Measurements from ENCODE around the gene EFHC2.

Gene EFHC2

DNA sequence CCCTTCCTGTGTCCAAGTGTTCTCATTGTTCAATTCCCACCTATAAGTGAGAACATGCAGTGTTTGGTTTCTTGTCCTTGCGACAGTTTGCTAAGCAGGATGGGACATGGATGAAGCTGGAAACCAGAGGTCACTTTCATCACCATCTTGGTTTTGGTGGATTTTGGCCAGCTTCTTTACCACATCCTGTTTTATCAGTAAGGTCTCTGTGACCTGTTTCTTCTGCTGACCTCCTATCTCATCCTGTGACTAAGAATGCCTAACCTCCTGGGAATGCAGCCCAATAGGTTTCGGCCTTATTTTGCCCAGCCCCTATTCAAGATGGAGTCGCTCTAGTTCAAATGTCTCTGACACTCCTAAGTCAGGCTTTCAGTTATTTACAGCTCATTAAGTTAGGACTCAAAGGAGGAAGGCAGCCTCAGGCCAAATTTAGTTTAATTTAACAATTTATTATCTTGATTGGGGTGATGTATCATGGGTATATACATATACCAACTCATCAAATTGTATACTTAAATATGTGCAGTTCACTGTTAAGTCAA, 200.3 kb downstream of the EFHC2 start:
- no peak for DNase-seq

DNA sequence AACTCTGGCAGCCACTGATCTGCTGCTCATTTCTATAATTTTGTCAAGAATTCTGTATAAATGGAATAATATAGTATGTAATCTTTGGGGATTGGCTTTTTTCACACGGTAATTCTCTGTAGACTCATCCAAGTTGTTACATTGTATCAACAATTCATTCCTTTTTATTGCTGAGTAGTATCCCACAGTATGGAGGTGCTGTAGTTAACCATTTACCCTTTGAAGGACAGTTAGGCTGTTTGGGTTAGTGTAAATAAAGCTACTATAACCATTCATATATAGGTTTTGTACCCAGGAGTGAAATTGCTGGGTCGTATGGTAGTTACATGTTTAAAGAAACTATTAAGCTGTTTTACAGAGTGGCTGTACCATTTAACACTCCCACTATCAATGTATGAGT, 213.3 kb downstream of the EFHC2 start:
- DNase-seq = no peak

DNA sequence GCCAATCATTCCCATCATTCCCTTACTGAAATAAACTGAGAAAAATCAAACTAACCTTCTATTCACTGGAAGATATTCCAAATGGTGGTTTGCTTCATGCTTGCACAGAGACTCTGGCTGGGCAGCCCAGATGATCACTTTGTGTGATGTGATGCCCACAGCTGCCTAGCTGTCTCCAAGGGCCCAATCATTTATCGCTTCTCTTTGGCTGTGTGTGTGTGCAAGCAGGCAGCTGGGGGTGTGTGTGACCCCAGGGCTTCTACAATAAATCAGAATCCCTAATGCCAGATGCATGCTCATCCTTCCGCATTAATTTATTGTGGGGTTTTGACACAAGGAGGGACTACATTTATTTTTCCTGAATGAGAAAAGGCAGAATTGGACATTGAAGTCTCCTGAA, 230.1 kb downstream of the EFHC2 start:
- no peak for DNase-seq

DNA sequence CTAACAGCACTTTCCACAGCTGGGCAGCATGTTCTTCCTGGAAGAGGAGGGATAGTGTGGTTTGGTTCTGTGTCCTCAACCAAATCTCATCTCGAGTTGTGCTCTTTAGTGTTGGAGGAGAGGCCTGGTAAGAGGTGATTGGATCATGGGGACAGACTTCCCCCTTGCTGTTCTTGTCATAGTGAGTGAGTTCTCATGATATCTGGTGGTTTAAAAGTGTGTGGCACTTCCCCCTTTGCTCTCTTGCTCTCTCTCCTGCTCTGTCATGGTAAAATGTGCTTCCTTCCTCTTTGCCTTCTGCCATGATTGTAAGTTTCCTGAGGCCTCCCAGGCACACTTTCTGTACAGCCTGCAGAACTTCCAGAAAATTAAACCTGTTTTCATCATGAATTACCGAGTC, 236.6 kb downstream of the EFHC2 start:
- no peak for DNase-seq

DNA sequence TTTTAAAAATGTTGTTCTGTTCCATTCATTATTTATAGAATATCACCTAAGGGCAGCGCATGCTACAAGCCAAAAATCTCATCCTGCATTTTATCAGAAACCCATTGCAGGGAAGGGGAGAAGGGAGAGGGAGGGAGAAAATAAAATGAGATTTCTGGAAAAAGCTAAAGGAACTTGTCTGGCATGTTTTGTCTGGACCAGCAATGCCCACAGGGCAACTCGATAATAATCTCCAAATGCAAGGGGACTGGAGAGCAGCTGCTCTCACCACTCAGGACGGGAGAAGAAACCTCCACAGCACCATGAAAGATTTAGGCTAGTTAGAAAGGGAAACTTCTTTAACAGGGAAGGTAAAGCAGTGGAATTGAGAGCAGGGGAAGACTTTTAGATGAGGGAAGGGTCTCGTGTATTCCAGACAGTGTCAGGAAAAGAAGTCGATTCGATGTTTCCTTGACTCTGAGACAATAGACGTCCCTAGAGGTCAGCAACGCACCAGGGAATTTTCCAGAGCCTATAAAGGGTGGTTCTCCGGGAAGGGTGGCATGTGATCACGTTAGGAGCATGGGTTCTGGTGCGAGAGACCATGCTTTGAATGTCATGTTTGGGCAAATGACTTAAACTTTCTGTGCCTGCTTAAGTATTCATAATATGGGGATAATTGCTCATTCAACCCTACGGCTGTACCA, 238.1 kb downstream of the EFHC2 start:
- no peak for DNase-seq

DNA sequence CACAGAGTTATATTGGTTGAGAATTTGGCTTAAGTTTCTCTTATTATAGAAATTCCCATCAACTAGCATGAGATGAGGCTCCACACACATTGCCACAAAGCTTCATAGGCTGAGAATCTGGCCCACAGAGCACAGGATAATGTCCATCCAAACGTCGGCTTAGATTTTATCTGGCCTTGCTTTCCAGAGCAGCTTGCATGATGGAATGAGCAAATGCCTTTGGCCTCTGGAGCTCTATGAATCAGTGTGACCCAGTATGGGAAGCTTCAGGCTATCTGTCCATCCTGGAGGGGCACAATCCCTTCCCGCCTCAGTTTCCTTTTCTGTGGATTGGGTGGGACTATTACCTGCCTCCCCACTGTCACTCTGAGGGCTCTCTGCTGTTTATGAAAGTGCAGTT, 238.8 kb downstream of the EFHC2 start:
- no peak for DNase-seq

DNA sequence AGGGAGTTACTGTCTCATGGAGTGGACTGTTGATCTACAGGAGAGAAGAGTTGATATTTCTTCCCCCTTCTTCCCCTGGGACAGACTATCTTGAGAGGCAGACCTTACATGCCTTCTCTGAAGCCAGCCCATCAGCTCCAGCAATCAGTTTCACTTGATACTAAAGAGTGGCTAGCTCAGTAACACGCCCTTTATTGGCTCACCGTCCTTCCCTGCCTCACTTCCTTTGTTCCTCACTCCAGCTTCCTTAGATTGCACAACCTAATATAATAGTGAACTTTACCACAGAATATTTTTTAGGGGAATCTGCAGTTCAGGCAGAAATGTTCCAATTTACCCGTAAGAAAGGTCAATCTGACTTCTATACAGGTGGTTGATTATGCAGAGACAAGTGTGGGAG, 242.2 kb downstream of the EFHC2 start:
- DNase-seq = no peak

DNA sequence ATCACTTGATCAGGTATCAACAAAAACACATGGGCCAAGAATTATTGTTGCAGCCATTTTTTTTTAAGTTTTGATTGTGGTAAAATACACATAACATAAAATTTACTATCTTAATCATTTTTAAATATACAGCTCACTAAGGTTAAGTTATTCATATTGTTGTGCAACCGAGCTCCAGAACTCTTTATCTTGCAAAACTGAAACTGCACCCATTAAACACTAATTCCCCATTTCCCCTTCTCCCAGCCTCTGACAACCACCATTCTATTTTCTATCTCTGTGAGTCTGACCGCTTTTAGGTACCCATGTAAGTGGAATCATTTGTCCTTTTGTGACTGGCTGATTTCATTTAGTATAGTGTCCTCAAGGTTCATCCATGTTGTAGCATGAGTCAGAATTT, 244.1 kb downstream of the EFHC2 start:
- no peak for DNase-seq
